ENCODE data around the gene ULK4.
"Not testable (repeated sequence)": the region's sequence is repeated elsewhere in the genome, so short reads cannot be mapped to it uniquely, and the experiment has no call there.

ULK4 gene

DNA sequence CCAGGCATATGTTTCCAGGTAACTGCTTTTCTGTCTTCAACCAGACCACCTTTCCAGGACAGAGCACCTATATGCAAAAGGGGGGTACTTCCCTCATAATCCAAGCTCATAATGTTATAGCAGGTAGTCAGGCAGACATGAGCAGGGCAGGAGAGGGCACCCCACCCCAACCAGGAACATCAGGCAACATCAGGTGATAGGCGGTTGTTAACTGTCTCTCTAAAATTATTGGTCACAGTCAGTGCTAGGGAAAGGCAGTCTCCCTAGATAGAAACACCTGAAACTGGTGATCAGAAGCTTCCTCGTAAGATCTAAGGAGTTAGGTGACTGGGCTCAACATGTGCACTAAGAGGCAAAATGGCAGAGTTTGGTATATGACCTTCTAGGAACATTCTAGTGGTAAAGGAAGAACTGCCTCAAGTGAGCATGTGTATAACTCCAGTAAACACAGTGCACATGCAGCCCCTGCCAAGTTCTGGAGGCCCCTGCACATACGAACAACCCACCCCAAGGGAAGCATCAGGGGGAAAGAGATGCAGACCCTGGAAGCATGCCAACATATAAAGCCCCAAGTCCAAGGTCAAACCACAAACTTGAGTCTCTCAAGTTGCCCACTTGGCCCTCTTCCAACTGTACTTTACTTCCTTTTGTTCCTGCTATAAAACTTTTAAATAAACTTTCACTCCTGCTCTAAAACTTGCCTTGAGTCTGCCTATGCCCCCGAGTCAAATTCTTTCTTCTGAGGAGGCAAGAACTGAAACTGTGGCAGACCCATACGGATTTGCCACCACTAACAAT is 270.9 kb downstream of the ULK4 start:
- no peak for DNase-seq (ENCODE audit: low read depth in 2 of 2)

DNA sequence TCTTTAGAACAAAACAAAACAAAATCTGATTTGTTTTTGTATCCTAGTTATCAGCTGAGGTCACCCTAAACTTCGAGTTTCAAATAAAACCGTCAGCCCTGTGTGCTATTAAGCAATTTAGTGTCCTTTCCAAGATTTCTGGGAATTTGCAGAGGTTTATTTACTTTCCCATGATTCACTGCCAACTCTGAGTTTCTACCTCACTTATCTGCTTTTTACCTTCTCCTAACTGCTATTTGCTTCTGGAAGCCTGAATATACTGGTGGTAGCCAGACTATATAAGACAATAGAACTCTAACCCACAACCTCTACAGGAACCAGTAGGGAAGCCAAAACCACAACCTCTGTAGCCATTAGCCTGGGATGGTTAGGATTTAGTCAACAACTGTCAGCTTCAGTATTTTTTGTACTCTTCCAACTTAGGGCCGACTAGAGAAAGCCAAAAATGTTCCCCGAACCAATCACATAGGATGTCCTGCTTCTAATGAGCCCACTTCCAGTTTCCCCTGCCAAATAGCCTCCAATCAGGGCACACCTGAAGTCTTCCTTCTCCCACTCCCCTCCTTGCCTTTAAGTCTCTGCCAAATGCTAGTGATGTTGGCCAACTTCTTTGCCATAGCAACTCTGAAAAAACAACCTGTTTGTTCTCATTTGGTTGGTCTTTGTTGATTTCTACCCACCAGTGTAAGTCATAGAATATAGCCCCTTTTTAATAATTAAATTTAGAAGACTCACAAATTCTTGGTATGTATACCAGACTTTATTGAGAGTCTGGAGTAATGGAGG is 273.1 kb downstream of the ULK4 start:
- no peak for DNase-seq (ENCODE audit: low read depth in 2 of 2)

DNA sequence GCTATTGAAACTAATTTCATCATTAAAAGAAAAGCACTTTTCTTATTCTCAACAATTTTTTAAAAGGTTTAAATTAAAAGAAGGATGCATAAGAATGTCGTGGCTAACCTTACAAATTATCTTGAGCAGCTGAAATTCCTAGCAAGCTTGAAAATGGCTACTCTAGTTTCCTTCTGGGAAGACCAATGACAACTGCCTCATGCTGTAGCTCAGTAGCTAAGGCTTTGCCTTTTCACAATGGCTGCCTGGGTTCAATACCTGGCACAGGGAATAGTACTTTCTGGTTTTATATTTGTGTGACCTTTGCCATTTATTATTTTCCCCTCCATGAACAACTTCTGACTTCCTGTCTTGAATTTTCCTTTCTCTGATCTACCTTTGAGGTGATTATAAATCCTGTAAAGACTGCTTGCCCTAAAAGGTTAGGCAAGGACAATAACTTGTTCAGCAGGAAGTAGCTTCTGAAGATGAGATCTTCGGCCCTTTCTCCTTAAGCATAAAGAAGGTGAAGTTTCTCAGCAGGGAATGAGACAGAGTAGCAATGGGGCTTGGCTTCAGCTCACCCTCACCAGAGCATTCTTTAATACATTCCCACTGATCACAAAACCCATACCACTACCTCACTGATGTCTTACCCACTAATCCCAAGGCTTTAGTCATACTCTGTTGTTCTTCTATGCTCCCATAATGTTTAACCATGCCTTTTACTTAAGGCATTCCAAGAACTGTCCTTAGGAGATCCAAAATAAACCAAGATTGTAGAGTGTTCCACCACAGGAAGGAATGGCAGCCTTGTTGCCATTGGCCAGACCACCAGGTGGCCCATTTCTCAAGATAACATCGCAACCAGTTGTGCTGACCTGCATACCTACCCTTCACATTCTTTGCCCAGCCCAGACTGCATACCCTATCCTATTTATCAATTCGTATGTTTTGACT is 276.8 kb downstream of the ULK4 start:
- DNase-seq (ENCODE audit: low read depth in 2 of 2), result no peak

GRCh38 chr3:41683666-41684350 is 278.1 kb downstream of the ULK4 start:
- no peak for DNase-seq (ENCODE audit: low read depth in 2 of 2)

GRCh38 chr3:41682996-41683395 is 278.9 kb downstream of the ULK4 start:
- DNase-seq (ENCODE audit: low read depth in 2 of 2), result no peak

GRCh38 chr3:41682382-41682781 is 279.5 kb downstream of the ULK4 start:
- no peak for DNase-seq (ENCODE audit: low read depth in 2 of 2)

DNA sequence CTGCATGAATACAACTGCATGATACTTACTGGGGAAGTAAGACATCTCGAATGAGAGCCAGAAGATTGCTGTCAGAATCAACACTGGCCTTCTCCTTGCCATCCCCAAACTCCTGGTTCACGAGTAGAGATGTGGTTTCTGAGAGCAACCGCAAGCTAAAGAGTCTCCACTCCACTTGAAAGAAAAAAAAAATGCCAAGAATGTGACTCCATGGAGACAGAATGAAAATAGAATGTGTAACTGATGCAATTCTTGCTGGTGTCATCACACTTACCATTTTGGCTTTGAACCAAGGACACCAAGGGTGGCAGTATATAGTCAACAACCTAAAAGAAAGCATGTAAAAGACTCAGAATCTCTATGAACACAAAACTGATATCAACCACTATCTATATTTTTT is 280.4 kb downstream of the ULK4 start:
- DNase-seq (ENCODE audit: low read depth in 2 of 2), result no peak

- DNase-seq (ENCODE audit: low read depth in 2 of 2), result no peak
Measured at GRCh38 chr3:41679374-41679773, 282.5 kb downstream of the ULK4 start.

DNA sequence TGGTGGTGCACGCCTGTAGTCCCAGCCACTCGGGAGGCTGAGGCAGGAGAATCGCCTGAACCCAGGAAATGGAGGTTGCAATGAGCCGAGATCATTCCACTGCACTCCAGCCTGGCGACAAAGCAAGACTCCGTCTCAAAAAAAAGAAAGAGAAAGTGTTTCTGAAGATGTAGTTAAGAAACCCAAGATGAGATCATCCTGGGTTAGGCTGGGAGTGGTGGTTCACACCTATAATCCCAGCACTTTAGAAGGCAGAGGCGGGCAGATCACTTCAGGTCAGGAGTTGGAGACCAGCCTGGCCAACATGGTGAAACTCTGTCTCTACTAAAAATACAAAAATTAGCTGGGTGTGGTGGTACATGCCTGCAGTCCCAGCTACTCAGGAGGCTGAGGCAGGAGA is 286.8 kb downstream of the ULK4 start:
- DNase-seq (ENCODE audit: low read depth in 2 of 2), result not testable (repeated sequence)

DNA sequence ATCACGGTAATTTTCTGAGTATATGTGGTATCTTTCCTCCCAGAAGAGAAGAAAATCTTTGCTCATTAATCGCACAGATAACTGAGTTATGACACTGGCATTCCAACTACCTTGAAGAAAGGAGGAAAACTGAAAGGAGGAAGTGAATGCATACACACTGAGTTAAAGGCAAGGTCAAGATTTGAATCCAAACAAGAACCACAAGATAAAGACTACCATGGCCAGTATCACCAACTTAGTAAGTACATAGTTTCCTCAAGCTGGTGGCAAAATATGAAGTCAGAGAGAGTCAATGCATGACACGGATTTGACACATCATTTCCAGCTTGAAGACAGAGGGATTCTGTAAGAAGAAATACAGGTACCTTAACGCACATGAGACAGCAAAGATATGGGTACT is 287.5 kb downstream of the ULK4 start:
- no peak for DNase-seq (ENCODE audit: low read depth in 2 of 2)

GRCh38 chr3:41673650-41674049 is 288.3 kb downstream of the ULK4 start:
- DNase-seq (ENCODE audit: low read depth in 2 of 2), result no peak

DNA sequence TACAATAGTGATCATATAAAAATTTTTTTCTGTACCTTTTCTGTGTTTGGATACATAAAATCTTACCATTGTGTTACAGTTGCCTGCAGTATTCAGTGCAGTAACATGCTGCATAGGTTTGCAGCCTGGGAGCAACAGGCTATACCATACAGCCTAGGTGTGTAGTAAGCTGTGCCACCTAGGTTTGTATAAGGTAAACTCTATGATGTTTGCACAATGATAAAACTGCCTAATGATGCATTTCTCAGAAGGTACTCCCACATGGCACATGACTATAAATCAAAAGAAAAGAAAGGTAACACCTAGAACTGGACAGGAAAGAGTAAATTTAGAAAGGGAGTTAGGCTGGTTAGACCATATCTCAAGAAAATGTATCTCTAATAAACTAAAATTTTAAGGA is 293.5 kb downstream of the ULK4 start:
- DNase-seq (ENCODE audit: low read depth in 2 of 2), result no peak

GRCh38 chr3:41662288-41662687 is 299.6 kb downstream of the ULK4 start:
- DNase-seq (ENCODE audit: low read depth in 2 of 2), result no peak

- DNase-seq (ENCODE audit: low read depth in 2 of 2), result no peak
Measured at GRCh38 chr3:41661796-41662195, 300.1 kb downstream of the ULK4 start.

- no peak for DNase-seq (ENCODE audit: low read depth in 2 of 2)
Measured at GRCh38 chr3:41660510-41660909, 301.4 kb downstream of the ULK4 start.

GRCh38 chr3:41653571-41654239 is 308.2 kb downstream of the ULK4 start:
- no peak for DNase-seq (ENCODE audit: low read depth in 2 of 2)

DNA sequence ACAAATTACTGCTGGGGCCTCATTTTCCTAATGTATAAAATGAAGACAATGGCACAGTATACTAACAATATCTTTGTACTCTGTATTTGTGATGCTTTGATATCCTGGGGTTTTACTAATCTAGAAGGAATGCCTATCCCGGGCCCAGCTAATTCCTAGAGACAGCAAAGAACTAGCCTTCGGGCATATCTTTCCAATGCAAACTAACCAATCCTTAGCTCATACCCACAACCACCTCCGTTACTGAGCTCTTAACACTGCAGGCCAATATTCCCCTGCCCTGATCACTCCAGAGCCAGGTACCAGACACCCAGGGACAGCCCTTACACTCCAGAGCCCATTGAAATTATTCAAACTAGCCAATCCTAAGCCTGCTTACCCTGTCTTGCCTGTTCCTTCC is 309.0 kb downstream of the ULK4 start:
- no peak for DNase-seq (ENCODE audit: low read depth in 2 of 2)

DNA sequence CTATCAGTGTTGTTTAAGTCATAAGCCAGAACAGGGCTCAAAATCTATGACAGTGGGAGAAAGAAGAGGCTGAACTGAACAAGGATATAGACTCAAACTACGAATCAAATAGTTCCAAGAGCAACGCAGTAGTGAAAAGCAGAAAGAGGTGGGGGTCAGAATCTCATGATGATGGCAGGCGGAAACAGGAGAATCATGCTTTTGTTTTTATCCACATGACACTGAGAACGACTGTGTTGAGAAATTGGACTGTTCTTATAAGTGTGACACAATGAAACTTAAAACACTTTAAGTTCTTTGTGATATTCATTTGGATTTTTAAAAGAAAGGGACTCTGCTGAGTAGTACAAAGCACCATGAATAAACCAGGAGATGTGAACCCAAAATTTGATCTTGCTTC is 309.4 kb downstream of the ULK4 start:
- no peak for DNase-seq (ENCODE audit: low read depth in 2 of 2)

DNA sequence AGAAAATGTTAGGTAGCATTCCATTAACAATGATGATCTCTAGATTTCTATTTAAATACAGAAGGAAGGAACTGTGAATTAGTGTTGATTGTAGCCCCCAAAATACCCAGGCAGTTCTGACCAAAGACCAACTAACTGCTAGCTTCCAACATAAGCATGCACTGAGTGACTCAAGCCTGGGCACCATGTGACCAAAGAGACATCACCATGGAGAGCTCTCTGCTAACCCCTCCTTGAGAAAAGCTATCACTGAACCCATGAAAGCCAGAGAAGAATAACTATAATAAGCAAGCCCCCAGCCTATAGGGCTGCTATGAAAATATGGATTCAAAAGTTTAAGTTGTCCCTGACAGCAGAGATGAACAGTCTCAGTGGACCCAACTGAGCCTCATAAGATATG is 310.2 kb downstream of the ULK4 start:
- DNase-seq (ENCODE audit: low read depth in 2 of 2), result no peak

- DNase-seq (ENCODE audit: low read depth in 2 of 2), result no peak
Measured at GRCh38 chr3:41650406-41650805, 311.5 kb downstream of the ULK4 start.

- DNase-seq (ENCODE audit: low read depth in 2 of 2), result no peak
Measured at GRCh38 chr3:41649129-41649739, 312.7 kb downstream of the ULK4 start.
